ENCODE results near the gene IFT43. TPM values are rescaled to one million over a fixed set of nuclear protein-coding genes. Genes with fewer than 3 reads are reported as not detected.

Gene IFT43
- polyA plus RNA-seq, 1 experiment: 41.4 TPM

DNA sequence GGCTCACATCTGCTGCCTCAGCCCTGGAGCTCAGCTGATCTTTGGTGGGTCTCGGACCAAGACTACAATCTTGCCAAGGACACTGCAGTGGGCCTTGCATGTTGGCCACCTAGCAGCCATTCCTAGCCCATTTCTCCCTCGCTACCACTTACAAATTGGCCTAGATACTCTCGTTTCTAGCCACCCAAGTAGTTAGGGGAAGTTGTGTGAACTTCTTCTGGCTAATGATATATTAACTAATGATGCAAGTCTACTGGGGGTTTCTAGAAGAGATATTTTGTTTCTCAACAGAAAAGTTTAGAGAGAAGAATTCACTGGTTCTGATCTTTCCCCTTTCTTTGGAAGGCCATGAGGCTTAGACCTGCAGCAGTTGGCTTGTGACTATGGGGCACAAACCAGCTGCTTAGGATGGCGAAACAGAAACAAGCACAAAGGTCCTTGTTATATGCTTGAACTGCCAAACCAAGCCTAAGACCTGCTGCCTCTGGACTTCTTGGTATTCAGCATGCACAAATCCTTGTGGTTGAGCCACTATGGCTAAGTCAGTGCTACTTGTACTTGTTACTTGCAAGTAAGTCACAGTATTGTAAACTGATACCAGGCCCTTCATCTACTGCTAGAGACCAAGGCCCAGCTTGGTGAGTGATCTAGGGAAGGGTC lies 135.7 kb downstream of the IFT43 start:
- H3K27me3 ChIP-seq (ENCODE audit: control insufficient read depth, insufficient read depth, low read length): peaks cover 9% of the 10 kb centered on the region
- H3K27ac ChIP-seq (ENCODE audit: low read depth, low read length): no peak overlapping the region
- POLR2A ChIA-PET: no interaction called here
- DNase-seq (ENCODE audit: low read depth, low spot score): no peak
- CTCF ChIA-PET: interaction anchor here (0.7 kb wide), 1 partner anchor 231 kb away, joined by 3 read pairs; no protein-coding TSS in a partner anchor
- TF ChIP-seq, protein P1, sequence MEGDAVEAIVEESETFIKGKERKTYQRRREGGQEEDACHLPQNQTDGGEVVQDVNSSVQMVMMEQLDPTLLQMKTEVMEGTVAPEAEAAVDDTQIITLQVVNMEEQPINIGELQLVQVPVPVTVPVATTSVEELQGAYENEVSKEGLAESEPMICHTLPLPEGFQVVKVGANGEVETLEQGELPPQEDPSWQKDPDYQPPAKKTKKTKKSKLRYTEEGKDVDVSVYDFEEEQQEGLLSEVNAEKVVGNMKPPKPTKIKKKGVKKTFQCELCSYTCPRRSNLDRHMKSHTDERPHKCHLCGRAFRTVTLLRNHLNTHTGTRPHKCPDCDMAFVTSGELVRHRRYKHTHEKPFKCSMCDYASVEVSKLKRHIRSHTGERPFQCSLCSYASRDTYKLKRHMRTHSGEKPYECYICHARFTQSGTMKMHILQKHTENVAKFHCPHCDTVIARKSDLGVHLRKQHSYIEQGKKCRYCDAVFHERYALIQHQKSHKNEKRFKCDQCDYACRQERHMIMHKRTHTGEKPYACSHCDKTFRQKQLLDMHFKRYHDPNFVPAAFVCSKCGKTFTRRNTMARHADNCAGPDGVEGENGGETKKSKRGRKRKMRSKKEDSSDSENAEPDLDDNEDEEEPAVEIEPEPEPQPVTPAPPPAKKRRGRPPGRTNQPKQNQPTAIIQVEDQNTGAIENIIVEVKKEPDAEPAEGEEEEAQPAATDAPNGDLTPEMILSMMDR (IDR thresholded peaks at IDR 0.05; ENCODE audit: low read depth, low read length): no peak
- H3K9me3 ChIP-seq (ENCODE audit: control insufficient read depth, insufficient read depth, low read length): no peaks in the 10 kb centered on the region
- H3K4me3 ChIP-seq (ENCODE audit: low read depth, low read length): no peak overlapping the region

DNA sequence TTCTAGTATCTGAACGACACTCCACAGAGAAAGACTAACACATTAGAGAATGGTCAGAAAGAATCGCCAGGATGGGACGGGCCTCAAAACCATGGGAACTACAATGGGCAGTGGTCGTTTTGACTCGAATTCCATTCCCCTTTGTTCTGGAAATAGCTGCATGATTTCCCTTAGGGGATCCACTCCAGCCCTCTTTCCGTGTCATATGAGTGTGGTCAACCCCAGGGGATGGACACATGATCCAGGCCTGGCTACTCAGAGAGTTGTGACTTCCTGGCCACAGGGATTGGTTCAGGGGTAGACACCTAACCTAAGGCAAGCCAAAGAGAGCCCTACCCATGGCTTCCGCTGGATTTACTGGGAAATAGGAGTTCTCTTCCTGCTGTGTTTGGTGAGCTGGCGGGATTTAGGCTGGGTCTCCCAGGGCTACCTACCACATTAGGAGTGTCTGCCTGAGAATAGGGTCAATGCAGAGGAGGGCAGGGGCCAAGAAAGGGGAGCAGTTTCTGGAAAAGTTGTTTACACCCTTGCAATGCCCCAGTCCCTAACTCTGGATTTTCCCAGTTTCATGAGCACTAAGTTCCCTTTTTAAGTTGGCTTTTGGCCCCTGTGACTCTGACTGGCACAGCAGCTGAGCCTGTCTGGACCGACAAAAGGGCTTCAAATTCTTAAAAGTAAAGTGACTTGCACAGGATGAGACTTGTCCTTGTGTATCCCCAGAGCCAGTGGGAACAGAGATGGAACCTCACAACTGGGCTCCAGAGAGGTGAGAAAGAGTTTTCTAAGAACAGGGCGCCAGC lies 138.1 kb downstream of the IFT43 start:
- ChIA-PET POLR2A (no interaction called here), CTCF (no interaction called here)
- DNase-seq (ENCODE audit: low read depth, low spot score): no peak
- TF ChIP-seq, protein P1 (IDR thresholded peaks at IDR 0.05; ENCODE audit: low read depth, low read length): no peak
- H3K9me3 ChIP-seq (ENCODE audit: control insufficient read depth, insufficient read depth, low read length): no peaks in the 10 kb centered on the region
- H3K27me3 ChIP-seq (ENCODE audit: control insufficient read depth, insufficient read depth, low read length): peaks cover 5% of the 10 kb centered on the region
- no peak overlapping the region for H3K4me3 ChIP-seq (ENCODE audit: low read depth, low read length)
- no peak overlapping the region for H3K27ac ChIP-seq (ENCODE audit: low read depth, low read length)

DNA sequence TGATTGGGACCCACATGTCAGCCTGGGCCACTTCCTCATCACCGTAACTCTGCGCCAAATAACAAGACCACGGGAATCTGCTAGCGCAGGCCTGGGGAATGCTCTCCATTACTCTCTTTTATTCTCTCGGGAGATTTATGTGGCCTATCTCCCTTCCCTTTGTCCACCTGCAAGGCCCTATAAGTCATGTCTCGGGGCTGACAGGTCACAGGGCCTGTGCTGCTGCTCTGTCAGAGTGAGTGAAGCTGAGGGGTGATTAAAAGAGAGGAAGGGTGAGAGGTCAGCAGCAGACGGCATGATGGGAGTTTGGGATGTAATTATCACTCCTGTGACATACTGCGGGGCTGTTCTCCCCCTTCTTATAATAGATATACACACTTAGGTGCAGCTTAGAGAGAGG lies 139.9 kb downstream of the IFT43 start:
- H3K27ac ChIP-seq (ENCODE audit: low read depth, low read length): no peak overlapping the region
- H3K4me3 ChIP-seq (ENCODE audit: low read depth, low read length): no peak overlapping the region
- H3K27me3 ChIP-seq (ENCODE audit: control insufficient read depth, insufficient read depth, low read length): peaks cover 8% of the 10 kb centered on the region
- no peak for DNase-seq (ENCODE audit: low read depth, low spot score)
- ChIA-PET POLR2A (no interaction called here), CTCF (no interaction called here)
- TF ChIP-seq, protein P1 (IDR thresholded peaks at IDR 0.05; ENCODE audit: low read depth, low read length): no peak
- no peaks in the 10 kb centered on the region for H3K9me3 ChIP-seq (ENCODE audit: control insufficient read depth, insufficient read depth, low read length)

DNA sequence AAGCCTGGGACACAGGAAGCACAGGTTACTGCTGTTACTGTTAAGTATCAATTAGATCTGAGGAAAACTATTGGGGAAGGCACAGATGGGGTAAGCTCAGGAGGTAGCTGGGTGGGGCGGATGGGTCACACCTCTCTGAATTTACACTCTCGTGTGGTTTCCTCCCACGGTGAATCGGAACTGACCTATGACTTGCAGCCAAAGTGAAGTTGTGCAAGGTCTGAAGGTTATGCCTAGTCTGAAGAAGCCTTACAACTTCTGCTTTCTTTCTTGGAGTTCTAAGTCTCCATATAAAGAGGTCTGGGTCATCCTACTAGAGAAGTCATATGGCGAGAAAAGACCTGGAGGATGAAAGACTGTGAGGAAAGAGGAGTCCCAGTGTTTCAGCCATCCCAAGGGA lies 140.5 kb downstream of the IFT43 start:
- no peaks in the 10 kb centered on the region for H3K9me3 ChIP-seq (ENCODE audit: control insufficient read depth, insufficient read depth, low read length)
- TF ChIP-seq, protein P1 (IDR thresholded peaks at IDR 0.05; ENCODE audit: low read depth, low read length): no peak
- H3K27me3 ChIP-seq (ENCODE audit: control insufficient read depth, insufficient read depth, low read length): peaks cover 13% of the 10 kb centered on the region
- POLR2A ChIA-PET: no interaction called here
- no peak for DNase-seq (ENCODE audit: low read depth, low spot score)
- CTCF ChIA-PET: no interaction called here
- H3K4me3 ChIP-seq (ENCODE audit: low read depth, low read length): no peak overlapping the region
- no peak overlapping the region for H3K27ac ChIP-seq (ENCODE audit: low read depth, low read length)

DNA sequence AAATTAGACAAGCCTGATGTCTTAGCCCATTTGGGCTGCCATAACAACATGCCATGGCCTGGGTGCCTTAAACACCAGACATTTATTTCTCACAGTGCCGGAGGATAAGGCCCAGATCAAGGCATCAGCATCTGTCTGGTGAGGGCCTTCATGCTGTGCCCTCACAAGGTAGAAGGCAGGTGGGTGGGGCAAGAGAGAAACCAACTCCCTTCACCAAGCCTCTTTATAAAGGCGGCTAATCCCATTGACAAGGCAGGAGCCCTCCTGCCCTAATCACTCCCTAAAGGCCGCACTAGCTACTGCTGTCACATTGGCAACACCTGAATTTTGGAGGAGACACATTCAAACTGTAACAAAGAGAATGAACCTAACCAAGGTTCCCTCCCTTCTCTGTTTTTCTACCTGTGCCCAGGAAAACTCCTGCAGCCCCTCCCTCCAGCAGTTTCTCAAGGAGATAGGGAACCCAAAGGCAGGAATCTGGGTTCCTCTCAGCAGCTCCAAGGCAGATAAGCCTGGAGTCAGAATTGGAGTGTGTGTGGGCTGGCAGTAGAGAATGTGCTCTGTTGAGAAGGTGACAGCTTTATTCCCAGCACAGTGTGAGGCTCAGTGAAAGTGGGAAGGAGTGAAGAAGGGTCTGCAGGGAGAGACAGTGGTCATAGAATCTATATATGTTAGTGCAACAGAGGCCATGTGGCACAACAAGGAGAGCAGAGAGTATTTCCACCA lies 144.5 kb downstream of the IFT43 start:
- no peak for DNase-seq (ENCODE audit: low read depth, low spot score)
- H3K4me3 ChIP-seq (ENCODE audit: low read depth, low read length): no peak overlapping the region
- H3K27ac ChIP-seq (ENCODE audit: low read depth, low read length): no peak overlapping the region
- CTCF ChIA-PET: no interaction called here
- no peaks in the 10 kb centered on the region for H3K9me3 ChIP-seq (ENCODE audit: control insufficient read depth, insufficient read depth, low read length)
- peaks cover 19% of the 10 kb centered on the region for H3K27me3 ChIP-seq (ENCODE audit: control insufficient read depth, insufficient read depth, low read length)
- POLR2A ChIA-PET: no interaction called here
- TF ChIP-seq, protein P1 (IDR thresholded peaks at IDR 0.05; ENCODE audit: low read depth, low read length): no peak

All from AG04450 (cell line).